K562 (cell line): ENCODE data around the gene ALG14. TPM values are rescaled to one million over a fixed set of nuclear protein-coding genes. Genes with fewer than 3 reads are reported as not detected.

Source experiments
- ADNP ChIP-seq: fragments of 200-800 bp; sonication (Bioruptor generic); IDR thresholded peaks from 2 replicates; pipeline ENCODE4 v1.6.1; 2016; ENCODE audit warnings: missing genetic modification characterization, missing compliant biosample characterization
- FOXA3 ChIP-seq, 2 experiments: fragments of 450-650 bp in 1 of 2; sonication (generic) in 1 of 2; formaldehyde crosslinking; IDR thresholded peaks in 1 of 2; conservative IDR thresholded peaks in 1 of 2; 2 replicates each; pipeline versions ENCODE4 v1.4.0 to v1.8.0; 2020 to 2022; ENCODE audit warnings: mild to moderate bottlenecking in 2 of 2, missing genetic modification reagents in 1 of 2
- RNF2 ChIP-seq: sonication (generic); IDR thresholded peaks from 2 replicates; pipeline ENCODE4 v1.6.1; 2016
- ZNF75A ChIP-seq: fragments of 450-650 bp; formaldehyde crosslinking; IDR thresholded peaks from 2 replicates; pipeline ENCODE4 v1.4.0; 2020; ENCODE audit warnings: mild to moderate bottlenecking
- polyA plus RNA-seq, 8 experiments: library from polyadenylated mRNA; depleted of rRNA in 4 of 8; stranded (reverse) in 5 of 8; unstranded in 3 of 8; fragments of >200 nt; fragmentation: Nextera tagmentation in 2 of 8; fragmentation: Illumina TruSeq in 1 of 8; extraction: Ambion mirVana in 2 of 8; extraction: Trizol in 1 of 8; gene quantifications; 2 replicates each; pipeline versions ENCODE4 v1.2.1 to v1.2.3, GENCODE V29; 2011 to 2014; ENCODE audit warnings: inconsistent platforms in 1 of 8, missing spikeins in 1 of 8
- total RNA-seq, 7 experiments: library from RNA; depleted of rRNA in 6 of 7; stranded (reverse); fragments of >200 nt in 6 of 7; fragmentation: Illumina TruSeq in 2 of 7; extraction: Trizol in 2 of 7; gene quantifications; 2 replicates each; pipeline versions ENCODE4 v1.2.1 to v1.2.3, GENCODE V29; 2011 to 2021; ENCODE audit warnings: low replicate concordance in 1 of 7
- TF ChIP-seq, protein P1 (sequence below): fragments of 450-650 bp; IDR thresholded peaks from 2 replicates; pipeline ENCODE4 v1.6.1; 2016; ENCODE audit warnings: mild to moderate bottlenecking
- TF ChIP-seq, protein P2 (sequence below): IDR thresholded peaks from 2 replicates; pipeline ENCODE4 v1.6.1; 2011; ENCODE audit warnings: borderline replicate concordance, low read depth, mild to moderate bottlenecking, moderate library complexity, low read length; ENCODE audit not compliant: insufficient read depth, poor library complexity, severe bottlenecking
- TF ChIP-seq, protein P3 (sequence below): fragments of 450-650 bp; IDR thresholded peaks from 2 replicates; pipeline ENCODE4 v1.7.0; 2016; ENCODE audit warnings: borderline replicate concordance

ALG14 gene
- total and polyA plus RNA-seq, 9 of the 15 experiments (the other 6 are each of a cell fraction or from before 2014, with no cell fraction given) = 2.8 to 16.2 (median 4.9) TPM

DNA sequence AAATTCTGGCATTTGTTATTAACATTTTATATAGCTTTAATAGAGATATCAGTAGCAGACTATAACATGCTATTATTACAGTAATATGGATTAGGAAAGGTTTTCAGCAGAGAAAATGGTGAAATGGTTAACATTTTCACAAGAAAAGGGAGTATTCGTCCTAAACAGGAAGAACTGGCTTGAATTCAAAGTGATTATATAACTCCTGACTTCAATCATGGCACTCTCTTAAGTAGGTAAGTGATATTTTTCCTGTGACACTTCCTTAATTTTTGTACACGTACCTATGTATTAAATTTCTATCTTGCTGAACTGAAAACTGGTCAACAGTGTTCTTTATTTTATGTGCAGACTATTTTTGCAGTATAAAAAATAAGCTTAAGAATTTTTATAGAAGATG lies 77.9 kb downstream of the ALG14 start (continued):
- TF ChIP-seq, protein P1, sequence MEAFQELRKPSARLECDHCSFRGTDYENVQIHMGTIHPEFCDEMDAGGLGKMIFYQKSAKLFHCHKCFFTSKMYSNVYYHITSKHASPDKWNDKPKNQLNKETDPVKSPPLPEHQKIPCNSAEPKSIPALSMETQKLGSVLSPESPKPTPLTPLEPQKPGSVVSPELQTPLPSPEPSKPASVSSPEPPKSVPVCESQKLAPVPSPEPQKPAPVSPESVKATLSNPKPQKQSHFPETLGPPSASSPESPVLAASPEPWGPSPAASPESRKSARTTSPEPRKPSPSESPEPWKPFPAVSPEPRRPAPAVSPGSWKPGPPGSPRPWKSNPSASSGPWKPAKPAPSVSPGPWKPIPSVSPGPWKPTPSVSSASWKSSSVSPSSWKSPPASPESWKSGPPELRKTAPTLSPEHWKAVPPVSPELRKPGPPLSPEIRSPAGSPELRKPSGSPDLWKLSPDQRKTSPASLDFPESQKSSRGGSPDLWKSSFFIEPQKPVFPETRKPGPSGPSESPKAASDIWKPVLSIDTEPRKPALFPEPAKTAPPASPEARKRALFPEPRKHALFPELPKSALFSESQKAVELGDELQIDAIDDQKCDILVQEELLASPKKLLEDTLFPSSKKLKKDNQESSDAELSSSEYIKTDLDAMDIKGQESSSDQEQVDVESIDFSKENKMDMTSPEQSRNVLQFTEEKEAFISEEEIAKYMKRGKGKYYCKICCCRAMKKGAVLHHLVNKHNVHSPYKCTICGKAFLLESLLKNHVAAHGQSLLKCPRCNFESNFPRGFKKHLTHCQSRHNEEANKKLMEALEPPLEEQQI = no peak
- no peak for TF ChIP-seq ZNF75A (CRISPR knock-in tag)
- no peak for TF ChIP-seq RNF2
- TF ChIP-seq, protein P2, sequence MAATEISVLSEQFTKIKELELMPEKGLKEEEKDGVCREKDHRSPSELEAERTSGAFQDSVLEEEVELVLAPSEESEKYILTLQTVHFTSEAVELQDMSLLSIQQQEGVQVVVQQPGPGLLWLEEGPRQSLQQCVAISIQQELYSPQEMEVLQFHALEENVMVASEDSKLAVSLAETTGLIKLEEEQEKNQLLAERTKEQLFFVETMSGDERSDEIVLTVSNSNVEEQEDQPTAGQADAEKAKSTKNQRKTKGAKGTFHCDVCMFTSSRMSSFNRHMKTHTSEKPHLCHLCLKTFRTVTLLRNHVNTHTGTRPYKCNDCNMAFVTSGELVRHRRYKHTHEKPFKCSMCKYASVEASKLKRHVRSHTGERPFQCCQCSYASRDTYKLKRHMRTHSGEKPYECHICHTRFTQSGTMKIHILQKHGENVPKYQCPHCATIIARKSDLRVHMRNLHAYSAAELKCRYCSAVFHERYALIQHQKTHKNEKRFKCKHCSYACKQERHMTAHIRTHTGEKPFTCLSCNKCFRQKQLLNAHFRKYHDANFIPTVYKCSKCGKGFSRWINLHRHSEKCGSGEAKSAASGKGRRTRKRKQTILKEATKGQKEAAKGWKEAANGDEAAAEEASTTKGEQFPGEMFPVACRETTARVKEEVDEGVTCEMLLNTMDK = no peak
- TF ChIP-seq, protein P3, sequence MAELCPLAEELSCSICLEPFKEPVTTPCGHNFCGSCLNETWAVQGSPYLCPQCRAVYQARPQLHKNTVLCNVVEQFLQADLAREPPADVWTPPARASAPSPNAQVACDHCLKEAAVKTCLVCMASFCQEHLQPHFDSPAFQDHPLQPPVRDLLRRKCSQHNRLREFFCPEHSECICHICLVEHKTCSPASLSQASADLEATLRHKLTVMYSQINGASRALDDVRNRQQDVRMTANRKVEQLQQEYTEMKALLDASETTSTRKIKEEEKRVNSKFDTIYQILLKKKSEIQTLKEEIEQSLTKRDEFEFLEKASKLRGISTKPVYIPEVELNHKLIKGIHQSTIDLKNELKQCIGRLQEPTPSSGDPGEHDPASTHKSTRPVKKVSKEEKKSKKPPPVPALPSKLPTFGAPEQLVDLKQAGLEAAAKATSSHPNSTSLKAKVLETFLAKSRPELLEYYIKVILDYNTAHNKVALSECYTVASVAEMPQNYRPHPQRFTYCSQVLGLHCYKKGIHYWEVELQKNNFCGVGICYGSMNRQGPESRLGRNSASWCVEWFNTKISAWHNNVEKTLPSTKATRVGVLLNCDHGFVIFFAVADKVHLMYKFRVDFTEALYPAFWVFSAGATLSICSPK = no peak
- TF ChIP-seq ADNP = no peak
- no peak for TF ChIP-seq FOXA3 (CRISPR knock-in tag; conservative IDR thresholded peaks at IDR 0.05 in 1 of 2, IDR thresholded peaks at IDR 0.05 in 1 of 2)
